B cell (primary cell): ENCODE data around the gene NWD2. TPM values are rescaled to one million over a fixed set of nuclear protein-coding genes. Genes with fewer than 3 reads are reported as not detected.

Experiments
- ATAC-seq: fragments of 200-7000 bp; cut with Tn5 transposase; one replicate; pipeline ENCODE4 v1.10.0; 2021; ENCODE audit warnings: low read depth, mild to moderate bottlenecking, moderate number of reproducible peaks, moderate library complexity
- CTCF ChIA-PET: fragments of 350-600 bp; sonication (Branson Sonifier 250); formaldehyde crosslinking; loops from one replicate; lab custom pipeline; 2021; ENCODE audit warnings: antibody characterized with exemption, inconsistent platforms; lab: Charles Lee
- POLR2A ChIA-PET: fragments of 350-600 bp; sonication (Branson Sonifier 250); formaldehyde crosslinking; loops from one replicate; lab custom pipeline; 2021; ENCODE audit warnings: antibody characterized with exemption; lab: Charles Lee
- DNase-seq: peaks from one replicate; pipeline ENCODE4 v3.0.0; 2013
- H2AFZ ChIP-seq: 2 replicates; pipeline ENCODE4 v1.6.1; 2012; ENCODE audit warnings: mild to moderate bottlenecking, low read depth, low read length; ENCODE audit not compliant: insufficient read depth, poor library complexity, severe bottlenecking
- H3K27ac ChIP-seq, 2 donors: 1 replicate in 1 of 2; 2 replicates in 1 of 2; pipeline ENCODE4 v1.5.1; 2012 to 2013; ENCODE audit warnings: low read length in 2 of 2, mild to moderate bottlenecking in 2 of 2, moderate library complexity in 1 of 2
- H3K27me3 ChIP-seq, 4 experiments: fragments of 200-600 bp in 1 of 4; sonication (generic) in 1 of 4; replicated peaks in 1 of 4; 1 replicate in 2 of 4; 2 replicates in 2 of 4; pipeline versions ENCODE4 v1.6.1 to v1.7.0; 2013 to 2016; ENCODE audit warnings: low read length in 3 of 4, mild to moderate bottlenecking in 2 of 4, mixed read lengths in 1 of 4, moderate library complexity in 1 of 4; ENCODE audit not compliant: insufficient read depth in 4 of 4, control insufficient read depth in 3 of 4; ENCODE audit errors: control extremely low read depth in 1 of 4
- H3K36me3 ChIP-seq, 2 experiments: replicated peaks in 1 of 2; 1 replicate in 1 of 2; 2 replicates in 1 of 2; pipeline versions ENCODE4 v1.6.1 to v1.7.1; 2013; ENCODE audit warnings: low read length in 1 of 2; ENCODE audit not compliant: insufficient read depth in 2 of 2, control insufficient read depth in 1 of 2; ENCODE audit errors: control extremely low read depth in 1 of 2, extremely low read depth in 1 of 2
- H3K4me1 ChIP-seq, 2 donors: fragments of 200-600 bp in 1 of 2; sonication (generic) in 1 of 2; 1 replicate in 1 of 2; 2 replicates in 1 of 2; pipeline versions ENCODE4 v1.5.1 to v1.6.1; 2013 to 2017; ENCODE audit warnings: low read length in 2 of 2; ENCODE audit not compliant: control insufficient read depth in 2 of 2, insufficient read depth in 2 of 2
- H3K4me2 ChIP-seq: replicated peaks from 2 replicates; pipeline ENCODE3; 2012; ENCODE audit warnings: mild to moderate bottlenecking, low read depth, low read length; ENCODE audit not compliant: poor library complexity, severe bottlenecking
- H3K4me3 ChIP-seq, 5 experiments: fragments of 200-600 bp in 1 of 5; sonication (generic) in 1 of 5; 1 replicate in 3 of 5; 2 replicates in 2 of 5; pipeline versions ENCODE4 v1.5.1 to v1.7.0; 2011 to 2016; ENCODE audit warnings: low read length in 4 of 5, mild to moderate bottlenecking in 4 of 5, low read depth in 2 of 5, control low read depth in 1 of 5, moderate library complexity in 1 of 5; ENCODE audit not compliant: insufficient read depth in 1 of 5; ENCODE audit errors: control extremely low read depth in 1 of 5, extremely low read depth in 1 of 5
- H3K79me2 ChIP-seq: fragments of 200-600 bp; sonication (generic); one replicate; pipeline ENCODE4 v1.6.0; 2016; ENCODE audit warnings: low read length; ENCODE audit not compliant: control insufficient read depth, insufficient read depth
- H3K9ac ChIP-seq: fragments of 200-600 bp; sonication (generic); 2 replicates; pipeline ENCODE4 v1.6.1; 2017; ENCODE audit warnings: mild to moderate bottlenecking, low read length, moderate library complexity
- H3K9me3 ChIP-seq, 3 donors: one replicate each; pipeline versions ENCODE4 v1.6.1 to v1.7.1; 2013; ENCODE audit warnings: low read length in 2 of 3; ENCODE audit not compliant: control insufficient read depth in 2 of 3, insufficient read depth in 1 of 3; ENCODE audit errors: control extremely low read depth in 1 of 3
- H4K20me1 ChIP-seq: 2 replicates; pipeline ENCODE4 v1.6.0; 2012; ENCODE audit warnings: mild to moderate bottlenecking, low read length; ENCODE audit not compliant: insufficient read depth, control insufficient read depth, poor library complexity, severe bottlenecking
- H3K27ac Mint-ChIP-seq: one replicate; pipeline ENCODE4 v1.8.0; 2021; ENCODE audit warnings: mixed read lengths
- H3K27me3 Mint-ChIP-seq: one replicate; pipeline ENCODE4 v1.8.0; 2021; ENCODE audit warnings: mixed read lengths
- H3K4me1 Mint-ChIP-seq: one replicate; pipeline ENCODE4 v1.8.0; 2021; ENCODE audit warnings: mixed read lengths
- H3K4me3 Mint-ChIP-seq: one replicate; pipeline ENCODE4 v1.8.0; 2021; ENCODE audit warnings: mixed read lengths
- H3K9me3 Mint-ChIP-seq: one replicate; pipeline ENCODE4 v1.8.0; 2022; ENCODE audit warnings: mixed read lengths; ENCODE audit not compliant: insufficient read depth
- EZH2 ChIP-seq: IDR thresholded peaks from 2 replicates; pipeline ENCODE4 v1.6.1; 2012; ENCODE audit warnings: borderline replicate concordance, low read depth, mild to moderate bottlenecking, moderate library complexity, low read length; ENCODE audit not compliant: insufficient read depth, poor library complexity, severe bottlenecking
- WGBS: methylation state at CpG from one replicate; pipeline ENCODE4 v1.1.5; 2013; ENCODE audit warnings: missing lambda C conversion rate; ENCODE audit not compliant: insufficient coverage; 5-methylcytosine and 5-hydroxymethylcytosine counted together
- intact Hi-C: fragments of 100-400 bp; cut with micrococcal nuclease; formaldehyde crosslinking; loops from one replicate; pipeline ENCODE4 v1.10.0; 2022
- polyA plus RNA-seq: library from polyadenylated mRNA; depleted of rRNA; stranded (reverse); fragments of >200 nt; gene quantifications from 2 replicates; pipeline ENCODE4 v1.2.3, GENCODE V29; 2012
- total RNA-seq, 2 donors: library from RNA; stranded (reverse); fragments of 120-200 nt in 1 of 2; gene quantifications; 1 replicate in 1 of 2; 2 replicates in 1 of 2; pipeline versions ENCODE4 v1.2.3 to v1.2.4, GENCODE V29; 2013 to 2022
- TF ChIP-seq, protein P1 (sequence below): fragments of 200-600 bp; IDR thresholded peaks from one replicate; pipeline ENCODE4 v1.8.0; 2022; ENCODE audit warnings: antibody characterized with exemption, mild to moderate bottlenecking

Gene NWD2
- total and polyA plus RNA-seq, 2 donors (not counting 1 experiment from before 2014, with no cell fraction given) = not detected

DNA sequence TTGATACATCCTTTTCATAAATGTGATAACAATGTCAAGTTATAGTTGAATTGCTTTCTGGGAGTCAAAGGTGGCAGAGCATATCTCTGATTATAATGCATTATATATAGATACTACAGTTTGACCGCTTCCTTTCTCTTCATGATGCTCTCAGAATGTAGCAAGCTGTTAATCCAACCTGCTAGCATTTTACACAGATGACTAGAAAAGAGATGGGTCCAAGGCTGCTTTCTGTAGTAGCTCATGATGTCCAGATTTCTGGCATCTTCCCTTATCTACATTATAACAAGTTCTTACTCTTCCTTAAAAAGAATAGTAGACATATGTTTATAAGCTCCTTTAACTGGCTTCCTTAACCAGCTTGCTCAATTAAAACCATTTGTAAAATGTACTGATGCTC, 192.0 kb downstream of the NWD2 start:
- Histone ChIP-seq H3K79me2 (no peaks in the 10 kb centered on the region), H3K27me3 (no peaks in the 10 kb centered on the region), H3K4me1 (no peaks in the 10 kb centered on the region), H3K36me3 (no peaks in the 10 kb centered on the region), H4K20me1 (no peaks in the 10 kb centered on the region), H3K4me2 (no peak overlapping the region), H3K4me3 (no peak overlapping the region), H2AFZ (no peak overlapping the region), H3K27ac (no peak overlapping the region), H3K9me3 (no peaks in the 10 kb centered on the region), H3K9ac (no peak overlapping the region)
- ATAC-seq (no peak), DNase-seq (no peak)
- TF ChIP-seq, protein P1, sequence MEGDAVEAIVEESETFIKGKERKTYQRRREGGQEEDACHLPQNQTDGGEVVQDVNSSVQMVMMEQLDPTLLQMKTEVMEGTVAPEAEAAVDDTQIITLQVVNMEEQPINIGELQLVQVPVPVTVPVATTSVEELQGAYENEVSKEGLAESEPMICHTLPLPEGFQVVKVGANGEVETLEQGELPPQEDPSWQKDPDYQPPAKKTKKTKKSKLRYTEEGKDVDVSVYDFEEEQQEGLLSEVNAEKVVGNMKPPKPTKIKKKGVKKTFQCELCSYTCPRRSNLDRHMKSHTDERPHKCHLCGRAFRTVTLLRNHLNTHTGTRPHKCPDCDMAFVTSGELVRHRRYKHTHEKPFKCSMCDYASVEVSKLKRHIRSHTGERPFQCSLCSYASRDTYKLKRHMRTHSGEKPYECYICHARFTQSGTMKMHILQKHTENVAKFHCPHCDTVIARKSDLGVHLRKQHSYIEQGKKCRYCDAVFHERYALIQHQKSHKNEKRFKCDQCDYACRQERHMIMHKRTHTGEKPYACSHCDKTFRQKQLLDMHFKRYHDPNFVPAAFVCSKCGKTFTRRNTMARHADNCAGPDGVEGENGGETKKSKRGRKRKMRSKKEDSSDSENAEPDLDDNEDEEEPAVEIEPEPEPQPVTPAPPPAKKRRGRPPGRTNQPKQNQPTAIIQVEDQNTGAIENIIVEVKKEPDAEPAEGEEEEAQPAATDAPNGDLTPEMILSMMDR = no peak
- no peak for TF ChIP-seq EZH2
- no peak overlapping the region for H3K4me3 Mint-ChIP-seq
- no peak overlapping the region for H3K27ac Mint-ChIP-seq
- no CpG with 5 or more reads among the region's 1 CpG for WGBS
- intact Hi-C loops = no loop called here
- no peaks in the 10 kb centered on the region for H3K4me1 Mint-ChIP-seq
- no peaks in the 10 kb centered on the region for H3K9me3 Mint-ChIP-seq
- peaks cover 31% of the 10 kb centered on the region for H3K27me3 Mint-ChIP-seq
- ChIA-PET POLR2A (no interaction called here), CTCF (interaction anchor here (1.3 kb wide), 1 partner anchor 17 kb away, joined by 5 read pairs; a partner anchor contains a TSS)

DNA sequence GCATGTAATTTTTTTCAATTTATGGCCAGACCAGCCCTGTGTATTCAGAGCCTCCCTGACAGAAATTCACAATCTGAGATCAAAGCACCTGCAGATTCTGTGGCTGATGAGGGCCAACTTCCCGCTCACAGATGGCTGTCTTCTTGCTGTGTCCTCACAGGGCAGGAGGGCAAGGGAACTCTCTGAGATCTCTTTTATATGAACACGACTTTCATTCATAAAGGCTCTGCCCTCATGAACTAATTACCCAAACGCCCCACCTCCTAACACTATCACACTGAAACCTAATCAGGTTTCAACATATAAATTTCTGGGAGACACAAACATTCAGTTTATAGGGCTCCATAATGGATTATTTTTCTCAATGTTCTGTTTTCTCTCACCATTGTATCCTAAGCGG, 192.6 kb downstream of the NWD2 start:
- ChIA-PET POLR2A (no interaction called here), CTCF (no interaction called here)
- H3K79me2 ChIP-seq = no peaks in the 10 kb centered on the region
- no peaks in the 10 kb centered on the region for H3K9me3 Mint-ChIP-seq
- H3K4me1 ChIP-seq = no peaks in the 10 kb centered on the region
- peaks cover 29% of the 10 kb centered on the region for H3K27me3 Mint-ChIP-seq
- 77% methylated on average over 3 of the region's 4 CpGs for WGBS
- H3K27ac Mint-ChIP-seq = no peak overlapping the region
- no peaks in the 10 kb centered on the region for H3K4me1 Mint-ChIP-seq
- H3K4me3 Mint-ChIP-seq = no peak overlapping the region
- intact Hi-C loops = no loop called here
- TF ChIP-seq, protein P1 = no peak
- TF ChIP-seq EZH2 = no peak
- ATAC-seq (no peak), DNase-seq (no peak)
- no peak overlapping the region for H3K27ac ChIP-seq
- no peak overlapping the region for H3K4me2 ChIP-seq
- no peaks in the 10 kb centered on the region for H3K27me3 ChIP-seq
- no peaks in the 10 kb centered on the region for H4K20me1 ChIP-seq
- no peak overlapping the region for H2AFZ ChIP-seq
- no peaks in the 10 kb centered on the region for H3K9me3 ChIP-seq
- H3K36me3 ChIP-seq = no peaks in the 10 kb centered on the region
- no peak overlapping the region for H3K4me3 ChIP-seq
- no peak overlapping the region for H3K9ac ChIP-seq
